Adrenal gland (tissue), 5 donors: ENCODE data around the gene GOLT1B.

Experiments used
- CTCF ChIP-seq, 6 experiments: fragments of 450-650 bp in 4 of 6; fragments of 200-600 bp in 2 of 6; sonication (generic) in 1 of 6; IDR thresholded peaks; 1 replicate in 5 of 6; 2 replicates in 1 of 6; pipeline versions ENCODE4 v1.5.1 to v1.8.0; 2016 to 2021; ENCODE audit warnings: antibody characterized with exemption in 6 of 6, mild to moderate bottlenecking in 2 of 6, moderate library complexity in 1 of 6
- POLR2A ChIP-seq, 2 donors: fragments of 450-650 bp; IDR thresholded peaks; one replicate each; pipeline ENCODE4 v1.6.1; 2017; ENCODE audit warnings: antibody characterized with exemption in 2 of 2, mild to moderate bottlenecking in 2 of 2, moderate library complexity in 1 of 2
- donor health status: DM: no; HTN: no; CAD: no.

GRCh38 chr12:21541773-21542172 is 40.2 kb downstream of the GOLT1B start:
- TF ChIP-seq CTCF (IDR thresholded peaks at IDR 0.05), result no peak
- TF ChIP-seq POLR2A (IDR thresholded peaks at IDR 0.05), result no peak
